ENCODE measurements around the gene TFF1.

The TFF1 gene

DNA sequence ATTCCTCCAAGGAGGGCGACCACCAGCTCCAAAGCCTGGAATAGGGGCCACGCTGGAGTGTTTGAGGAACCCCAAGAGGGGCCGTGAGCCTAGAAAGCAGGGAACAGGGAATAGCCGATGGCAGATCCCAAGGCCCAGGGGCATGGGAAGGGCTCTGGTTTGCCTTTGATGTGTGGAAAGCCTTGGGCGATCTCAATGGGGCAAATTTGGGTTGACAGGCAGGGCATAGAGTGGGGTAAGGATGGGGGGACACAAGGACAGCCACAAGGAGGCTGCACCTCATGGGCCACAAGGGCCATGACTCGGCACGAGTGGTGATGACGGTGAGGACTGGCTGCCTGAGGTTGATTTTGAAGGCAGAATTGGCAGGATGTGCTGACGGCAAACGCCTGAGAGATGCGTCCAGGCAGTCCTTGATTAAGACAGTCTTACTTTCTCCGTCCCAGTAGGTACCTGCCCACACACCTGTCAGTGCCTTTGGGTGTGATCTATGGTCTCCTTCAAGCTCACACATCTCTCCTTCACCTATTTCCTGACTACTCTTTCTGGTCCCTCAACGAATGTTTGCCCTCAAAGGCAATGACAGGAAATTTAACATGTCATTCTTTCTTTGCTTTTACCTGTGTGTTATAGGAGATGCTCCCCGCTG lies 31.5 kb upstream of the TFF1 start:
- no peak for DNase-seq

DNA sequence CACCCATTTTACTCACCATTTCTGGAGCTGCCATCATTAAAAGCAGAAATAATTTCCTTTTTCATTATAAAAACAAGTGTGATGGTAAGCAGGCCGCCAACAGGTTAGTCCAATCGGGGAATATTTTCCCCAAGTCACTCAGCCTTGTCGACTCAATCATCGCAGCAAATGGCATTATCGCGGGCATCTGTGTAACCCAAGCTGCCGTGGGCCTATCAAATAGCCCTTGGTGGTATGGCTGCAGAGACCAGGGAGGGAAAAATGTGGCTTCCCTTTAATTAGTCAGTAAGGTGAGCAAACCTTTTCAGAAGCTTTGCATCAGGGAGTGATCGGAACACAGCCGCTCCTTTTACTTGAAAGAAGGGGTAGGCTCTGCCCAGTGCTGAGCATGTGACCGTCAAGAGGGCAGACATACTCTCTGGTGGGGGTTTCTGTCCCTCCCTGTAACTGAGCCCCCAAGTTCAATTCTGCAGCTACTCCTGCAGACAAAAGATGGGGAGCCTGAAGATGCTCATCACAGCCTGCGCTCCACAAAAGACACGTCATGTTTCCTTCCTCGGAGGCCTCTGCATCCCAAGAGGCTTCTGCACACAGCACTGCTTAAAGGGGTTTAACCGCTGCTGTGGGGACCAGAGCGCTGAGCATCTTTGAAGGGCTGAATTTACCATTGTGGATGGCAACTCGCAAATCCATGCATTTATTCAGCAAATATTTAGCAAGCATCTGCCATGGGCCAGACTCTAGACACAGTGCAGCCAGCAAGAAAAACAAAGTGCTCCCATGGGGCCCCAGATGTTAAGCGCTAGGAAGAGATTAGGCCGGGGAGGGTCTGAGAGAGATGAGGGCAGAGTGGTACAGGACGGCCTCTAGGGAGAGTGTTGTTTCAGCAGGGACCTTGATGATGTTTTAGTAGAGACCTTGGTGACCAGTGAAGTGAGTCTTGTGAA lies 30.7 kb upstream of the TFF1 start:
- no peak for DNase-seq

GRCh38 chr21:42395905-42396651 lies 29.7 kb upstream of the TFF1 start, which contains the start of gene TMPRSS3:
TMPRSS3 (minus strand) TSS chr21:42396052; CDS start chr21:42395417, 635 bp downstream.
- DNase-seq = no peak

- no peak for DNase-seq
Measured at GRCh38 chr21:42395302-42395701, 29.0 kb upstream of the TFF1 start.

- DNase-seq = no peak
Measured at GRCh38 chr21:42393443-42393950, 27.2 kb upstream of the TFF1 start.

DNA sequence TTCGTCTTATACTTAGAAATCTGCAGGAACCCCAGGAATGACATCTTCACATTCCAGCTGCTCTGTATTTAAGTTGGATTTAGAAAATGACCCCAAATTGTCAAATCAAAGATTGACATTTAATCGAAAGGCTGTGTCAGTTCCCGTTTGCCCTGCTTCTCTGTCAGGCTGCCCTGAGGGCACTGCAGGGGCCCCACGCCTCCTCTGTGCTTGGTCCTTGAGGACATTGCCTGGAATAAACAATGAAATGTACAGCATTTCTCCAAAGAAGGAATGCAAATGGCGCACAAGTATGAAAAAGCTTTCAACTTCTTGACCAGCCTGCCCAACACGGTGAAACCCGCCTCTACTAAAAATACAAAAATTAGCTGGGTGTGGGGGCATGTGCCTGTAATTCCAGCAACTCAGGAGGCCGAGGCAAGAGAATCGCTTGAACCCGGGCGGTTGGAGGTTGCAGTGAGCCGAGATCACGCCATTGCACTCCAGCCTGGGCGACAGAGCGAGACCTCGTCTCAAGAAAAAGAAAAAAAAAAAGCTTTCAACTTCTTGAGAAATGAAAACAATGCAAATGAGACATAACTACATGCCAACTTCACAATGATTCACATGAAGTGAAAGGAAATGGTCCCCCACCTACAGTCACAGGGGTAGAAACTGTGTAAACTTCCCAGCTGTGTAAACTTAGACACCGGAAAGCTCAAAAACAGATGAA lies 26.6 kb upstream of the TFF1 start:
- no peak for DNase-seq

DNA sequence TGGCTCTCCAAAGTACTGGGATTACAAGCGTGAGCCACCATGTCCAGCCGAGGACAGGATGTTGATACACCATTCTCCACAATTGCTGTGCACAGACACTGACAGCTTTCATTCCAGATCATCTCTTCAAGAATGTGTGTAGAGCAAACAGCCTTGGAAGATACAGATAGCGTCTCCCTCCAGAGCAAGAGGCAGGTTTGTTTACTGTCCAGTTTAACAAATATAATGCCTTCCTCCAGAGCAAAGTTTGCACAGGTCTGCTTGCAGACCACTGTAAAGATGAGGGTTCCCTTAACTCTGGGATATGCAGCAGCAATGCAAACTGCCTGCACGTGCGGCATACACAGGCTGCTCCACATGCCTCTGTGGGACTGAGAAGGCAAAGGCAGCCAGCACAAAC lies 25.0 kb upstream of the TFF1 start:
- DNase-seq = no peak

GRCh38 chr21:42390696-42391095 lies 24.4 kb upstream of the TFF1 start:
- no peak for DNase-seq

GRCh38 chr21:42390193-42390592 lies 23.9 kb upstream of the TFF1 start:
- no peak for DNase-seq

- no peak for DNase-seq
Measured at GRCh38 chr21:42389449-42389835, 23.1 kb upstream of the TFF1 start.

GRCh38 chr21:42388740-42389448 lies 22.6 kb upstream of the TFF1 start:
- DNase-seq = no peak

- no peak for DNase-seq
Measured at GRCh38 chr21:42387843-42388340, 21.6 kb upstream of the TFF1 start.

DNA sequence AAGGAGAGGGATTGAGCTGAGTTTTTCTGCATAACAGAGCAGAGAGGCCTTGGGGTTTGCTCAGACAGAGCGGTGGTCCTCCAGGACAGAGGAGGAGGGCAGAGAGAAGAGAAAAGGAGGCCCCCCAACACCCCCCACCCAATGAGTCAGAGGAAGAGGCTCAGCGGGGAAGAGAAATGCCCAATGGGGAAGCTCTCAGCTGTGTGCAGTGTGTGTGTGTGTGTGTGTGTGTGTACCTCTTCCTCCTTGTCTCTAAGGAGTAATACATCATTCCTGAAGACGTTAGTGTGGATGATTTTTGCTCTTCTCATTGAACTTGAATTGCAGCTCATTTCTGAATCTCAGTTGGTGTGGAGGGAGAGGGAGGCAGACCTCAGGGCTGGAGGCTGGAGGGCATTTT lies 20.8 kb upstream of the TFF1 start:
- DNase-seq = no peak

DNA sequence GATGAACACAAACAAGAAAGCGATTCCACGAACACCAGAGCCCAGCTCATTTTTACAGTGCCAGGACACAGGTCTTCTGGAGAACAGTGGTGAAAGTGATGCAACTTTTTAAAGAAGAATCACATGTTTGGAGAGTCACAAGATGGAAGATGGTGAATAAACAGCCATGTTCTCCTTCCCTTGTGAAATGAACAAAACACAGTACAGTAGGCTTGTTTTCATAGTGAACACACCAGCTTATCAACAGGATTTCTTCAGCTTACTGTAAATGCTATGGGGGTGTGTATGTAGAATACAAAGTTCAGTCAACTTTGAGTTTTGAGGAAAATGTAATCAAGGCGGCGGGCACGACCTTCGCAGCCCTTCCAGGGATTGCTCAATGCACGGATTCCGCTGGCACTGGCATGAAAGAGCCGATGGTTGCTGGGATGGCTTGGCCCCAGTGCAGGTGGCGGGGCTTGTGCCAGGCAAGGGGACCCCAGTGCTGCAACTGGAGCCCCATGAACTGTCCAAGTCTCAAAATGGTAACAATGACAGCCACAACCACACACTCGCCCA lies 19.8 kb upstream of the TFF1 start:
- DNase-seq = no peak

GRCh38 chr21:42385619-42386018 lies 19.3 kb upstream of the TFF1 start:
- no peak for DNase-seq

DNA sequence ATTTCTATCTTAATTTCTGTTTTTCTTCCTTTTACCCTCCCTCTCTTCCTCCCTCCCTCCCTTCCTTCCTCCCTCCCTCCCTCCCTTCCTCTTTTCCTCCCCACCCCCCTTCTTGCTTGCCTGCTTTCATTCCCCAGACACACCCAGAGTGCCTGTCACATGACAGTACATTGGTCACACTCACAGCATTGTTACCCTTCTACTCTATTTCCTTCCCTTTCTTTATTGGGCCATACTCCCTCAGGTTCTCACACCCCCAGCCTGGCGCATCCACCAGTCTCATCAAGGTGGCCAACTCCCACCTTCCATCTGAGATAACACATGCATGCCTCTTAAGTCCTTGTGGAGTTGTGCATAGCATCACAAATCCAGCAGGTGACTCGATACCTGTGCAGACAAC lies 18.7 kb upstream of the TFF1 start:
- no peak for DNase-seq

- no peak for DNase-seq
Measured at GRCh38 chr21:42384156-42384945, 18.0 kb upstream of the TFF1 start.

DNA sequence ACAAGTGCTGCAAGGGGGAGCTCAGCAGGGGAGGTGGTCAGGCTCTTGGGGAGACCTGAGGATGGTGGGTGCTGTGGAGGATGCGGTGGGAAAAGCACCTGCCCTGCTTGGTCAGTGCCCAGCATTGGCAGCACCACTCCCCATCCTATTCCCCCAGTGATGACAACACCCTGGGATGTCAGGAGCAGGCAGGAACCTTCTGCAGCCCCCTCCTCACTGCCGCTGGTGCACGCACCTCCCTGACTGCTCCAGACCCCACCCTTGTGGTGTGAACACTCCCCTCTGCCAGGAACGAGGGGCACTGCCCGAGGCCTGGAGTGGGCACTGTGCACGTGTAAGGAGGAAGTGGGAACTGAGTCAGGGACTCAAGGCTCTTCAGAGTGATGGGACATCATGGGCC lies 17.0 kb upstream of the TFF1 start:
- no peak for DNase-seq

GRCh38 chr21:42382915-42383314 lies 16.6 kb upstream of the TFF1 start:
- no peak for DNase-seq

GRCh38 chr21:42381347-42381984 lies 15.1 kb upstream of the TFF1 start:
- DNase-seq = no peak
